ENCODE measurements around the gene SHMT2. TPM values are rescaled to one million over a fixed set of nuclear protein-coding genes. Genes with fewer than 3 reads are reported as not detected.

The SHMT2 gene
- total RNA-seq, 2 donors from 2014 or later, result 49.6 to 51.4 TPM

GRCh38 chr12:57254506-57255280 lies 25.2 kb downstream of the SHMT2 start:
- Histone ChIP-seq H3K27me3 (replicated peaks; ENCODE audit: insufficient read depth) (no peaks in the 10 kb centered on the region), H3K36me3 (peaks cover 5 to 26% of the 10 kb centered on the region in 2 donors), H3K4me1 (replicated peaks) (no peaks in the 10 kb centered on the region), H3K4me3 (no peak overlapping the region), H3K27ac (no peak overlapping the region), H3K9me3 (no peaks in the 10 kb centered on the region)
- intact Hi-C loops (cut with DNase I), result no loop called here
- WGBS, result 92% methylated on average over 14 of the region's 14 CpGs
- no peak for TF ChIP-seq POLR2AphosphoS5 (IDR thresholded peaks at IDR 0.05)
- no peak for TF ChIP-seq CTCF (IDR thresholded peaks at IDR 0.05)
- TF ChIP-seq POLR2A (IDR thresholded peaks at IDR 0.05), result no peak
- no peak for DNase-seq (ENCODE audit: low spot score)

- H3K4me3 ChIP-seq, result no peak overlapping the region
- no peak for TF ChIP-seq POLR2AphosphoS5 (IDR thresholded peaks at IDR 0.05)
- no peak for TF ChIP-seq CTCF (IDR thresholded peaks at IDR 0.05)
- TF ChIP-seq POLR2A (IDR thresholded peaks at IDR 0.05), result no peak
- no peaks in the 10 kb centered on the region for H3K9me3 ChIP-seq
- no peaks in the 10 kb centered on the region for H3K27me3 ChIP-seq (replicated peaks; ENCODE audit: insufficient read depth)
- WGBS, result 92% methylated on average over 6 of the region's 6 CpGs
- intact Hi-C loops (cut with DNase I), result no loop called here
- no peaks in the 10 kb centered on the region for H3K4me1 ChIP-seq (replicated peaks)
- no peak overlapping the region for H3K27ac ChIP-seq
- DNase-seq (ENCODE audit: low spot score), result no peak
- H3K36me3 ChIP-seq, result peaks cover 8 to 26% of the 10 kb centered on the region in 2 donors
Measured at GRCh38 chr12:57255916-57256315, 26.4 kb downstream of the SHMT2 start.

DNA sequence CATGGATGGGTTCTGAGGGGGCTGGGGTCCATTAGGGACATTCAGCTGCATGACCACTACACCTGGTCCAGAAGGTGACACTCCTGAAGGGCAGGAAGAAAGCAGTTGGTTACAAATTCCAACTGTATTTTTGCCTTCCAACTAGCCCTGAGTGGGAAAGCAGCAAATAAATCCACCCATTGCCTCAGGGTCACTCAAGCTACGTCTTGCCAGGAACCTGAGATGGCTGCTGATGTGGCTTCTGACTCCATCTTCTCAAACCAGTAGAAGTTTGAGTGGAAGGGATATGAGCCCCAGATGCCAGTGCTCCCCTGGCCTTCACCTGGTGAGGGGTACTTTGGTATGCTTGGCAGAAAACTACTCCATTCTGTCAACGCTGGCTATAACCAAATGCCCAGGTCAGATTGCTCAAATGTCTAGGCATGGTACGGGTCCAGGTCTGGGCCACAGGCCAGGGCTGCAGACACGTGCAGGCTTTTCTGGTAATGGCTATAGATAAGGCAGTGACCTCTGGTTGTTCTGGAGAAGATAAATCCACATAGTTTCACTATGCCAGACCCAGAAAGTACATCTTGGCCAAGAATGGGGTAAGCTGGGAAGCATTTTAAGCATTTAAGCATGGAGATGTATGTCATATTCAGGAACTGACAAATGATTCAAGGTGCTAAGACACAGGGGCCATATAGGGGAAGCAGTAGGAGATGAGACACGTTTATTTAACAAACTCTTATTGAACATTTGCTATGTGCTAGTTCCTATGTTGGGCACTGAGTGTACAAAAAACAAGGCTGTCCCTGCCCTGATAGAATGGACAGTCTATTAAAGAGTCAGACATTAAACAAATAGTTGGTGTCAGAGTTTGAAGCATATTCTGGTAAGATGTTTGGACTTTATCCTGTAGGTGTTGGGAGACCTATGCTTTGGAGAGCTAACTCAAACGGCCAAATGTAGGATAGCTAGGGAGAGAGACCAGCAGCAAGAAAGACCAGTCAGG lies 29.8 kb downstream of the SHMT2 start:
- intact Hi-C loops (cut with DNase I), result no loop called here
- WGBS, result 78% methylated on average over 6 of the region's 6 CpGs
- TF ChIP-seq CTCF (IDR thresholded peaks at IDR 0.05) (no peak), POLR2A (IDR thresholded peaks at IDR 0.05) (no peak), POLR2AphosphoS5 (IDR thresholded peaks at IDR 0.05) (no peak)
- H3K9me3 ChIP-seq, result no peaks in the 10 kb centered on the region
- H3K27me3 ChIP-seq (replicated peaks; ENCODE audit: insufficient read depth), result no peaks in the 10 kb centered on the region
- no peak overlapping the region for H3K27ac ChIP-seq
- H3K36me3 ChIP-seq, result peaks cover 8 to 26% of the 10 kb centered on the region in 2 donors
- DNase-seq (ENCODE audit: low spot score), result no peak
- H3K4me1 ChIP-seq (replicated peaks), result no peaks in the 10 kb centered on the region
- no peak overlapping the region for H3K4me3 ChIP-seq

DNA sequence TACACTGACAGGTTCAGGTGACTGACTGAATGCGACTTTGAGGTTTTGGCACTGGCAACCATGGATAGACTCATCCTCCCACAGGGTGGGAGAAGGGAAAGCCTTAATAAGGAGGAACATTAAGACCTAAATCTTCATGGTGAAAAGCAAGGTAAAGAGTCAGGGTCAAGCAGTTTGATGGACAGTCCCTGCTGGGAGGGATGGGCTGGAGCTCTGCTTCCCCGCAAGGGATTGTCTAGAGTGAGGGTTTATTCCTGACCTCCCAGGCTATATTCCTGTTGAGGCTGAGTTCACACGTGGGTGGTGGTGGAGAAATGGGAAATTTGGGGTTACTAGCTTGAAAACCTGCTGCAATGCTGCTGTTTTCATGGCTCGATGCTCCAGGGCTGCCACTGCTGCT lies 30.9 kb downstream of the SHMT2 start:
- H3K27ac ChIP-seq, result no peak overlapping the region
- no peaks in the 10 kb centered on the region for H3K9me3 ChIP-seq
- DNase-seq (ENCODE audit: low spot score), result no peak
- TF ChIP-seq CTCF (IDR thresholded peaks at IDR 0.05), result no peak
- TF ChIP-seq POLR2AphosphoS5 (IDR thresholded peaks at IDR 0.05), result no peak
- TF ChIP-seq POLR2A (IDR thresholded peaks at IDR 0.05), result no peak
- no peaks in the 10 kb centered on the region for H3K4me1 ChIP-seq (replicated peaks)
- peaks cover 8 to 26% of the 10 kb centered on the region in 2 donors for H3K36me3 ChIP-seq
- 90% methylated on average over 4 of the region's 4 CpGs for WGBS
- intact Hi-C loops (cut with DNase I), result loop anchor here (5.0 kb wide), 1 partner anchor 192 kb away; no protein-coding TSS in a partner anchor
- no peaks in the 10 kb centered on the region for H3K27me3 ChIP-seq (replicated peaks; ENCODE audit: insufficient read depth)
- H3K4me3 ChIP-seq, result no peak overlapping the region

Data from prostate gland (tissue), 2 donors.